ENCODE results near the gene ATG16L2.

Gene ATG16L2

GRCh38 chr11:72876147-72876546 is 61.9 kb downstream of the ATG16L2 start:
- in situ Hi-C loops (cut with HindIII; ENCODE audit: low pct_unique_long_range_greater_than_20kb, low sequenced_read_pairs), result no loop called here
- no peak for TF ChIP-seq JUND (IDR thresholded peaks at IDR 0.05; ENCODE audit: low read depth)
- no peak for DNase-seq (ENCODE audit: low read depth in 1 of 2, low spot score in 1 of 2)

All from T47D (cell line).